ENCODE measurements around the gene VSTM4.

VSTM4 gene

GRCh38 chr10:49038711-49039110 lies 76.6 kb downstream of the VSTM4 start:
- Histone ChIP-seq H3K9me3 (ENCODE audit: insufficient read depth, low read length, severe bottlenecking) (no peaks in the 10 kb centered on the region), H3K36me3 (ENCODE audit: insufficient read depth, low read length) (no peaks in the 10 kb centered on the region), H3K4me1 (ENCODE audit: insufficient read depth, low read length) (no peaks in the 10 kb centered on the region), H2AFZ (ENCODE audit: low read depth, low read length) (no peak overlapping the region), H3K4me2 (ENCODE audit: insufficient read depth, low read length) (no peak overlapping the region), H3K4me3 (ENCODE audit: low read depth in 1 of 2, low read length in 2 of 2) (no peak overlapping the region), H3K27me3 (ENCODE audit: insufficient read depth, low read length, poor library complexity) (no peaks in the 10 kb centered on the region), H3K9ac (ENCODE audit: low read depth, low read length) (no peak overlapping the region), H3K79me2 (ENCODE audit: insufficient read depth, low read length) (no peaks in the 10 kb centered on the region), H3K27ac (ENCODE audit: low read length) (no peak overlapping the region), H4K20me1 (ENCODE audit: insufficient read depth, low read length) (no peaks in the 10 kb centered on the region)
- no peak for TF ChIP-seq EZH2 (IDR thresholded peaks at IDR 0.05; ENCODE audit: borderline replicate concordance, low read depth, low read length, severe bottlenecking)
- TF ChIP-seq, protein P1, sequence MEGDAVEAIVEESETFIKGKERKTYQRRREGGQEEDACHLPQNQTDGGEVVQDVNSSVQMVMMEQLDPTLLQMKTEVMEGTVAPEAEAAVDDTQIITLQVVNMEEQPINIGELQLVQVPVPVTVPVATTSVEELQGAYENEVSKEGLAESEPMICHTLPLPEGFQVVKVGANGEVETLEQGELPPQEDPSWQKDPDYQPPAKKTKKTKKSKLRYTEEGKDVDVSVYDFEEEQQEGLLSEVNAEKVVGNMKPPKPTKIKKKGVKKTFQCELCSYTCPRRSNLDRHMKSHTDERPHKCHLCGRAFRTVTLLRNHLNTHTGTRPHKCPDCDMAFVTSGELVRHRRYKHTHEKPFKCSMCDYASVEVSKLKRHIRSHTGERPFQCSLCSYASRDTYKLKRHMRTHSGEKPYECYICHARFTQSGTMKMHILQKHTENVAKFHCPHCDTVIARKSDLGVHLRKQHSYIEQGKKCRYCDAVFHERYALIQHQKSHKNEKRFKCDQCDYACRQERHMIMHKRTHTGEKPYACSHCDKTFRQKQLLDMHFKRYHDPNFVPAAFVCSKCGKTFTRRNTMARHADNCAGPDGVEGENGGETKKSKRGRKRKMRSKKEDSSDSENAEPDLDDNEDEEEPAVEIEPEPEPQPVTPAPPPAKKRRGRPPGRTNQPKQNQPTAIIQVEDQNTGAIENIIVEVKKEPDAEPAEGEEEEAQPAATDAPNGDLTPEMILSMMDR (IDR thresholded peaks at IDR 0.05; ENCODE audit: borderline replicate concordance, extremely low read depth, low read length, poor library complexity, severe bottlenecking): no peak
- ATAC-seq (ENCODE audit: insufficient read depth, low read depth) (no peak), DNase-seq (no peak)

DNA sequence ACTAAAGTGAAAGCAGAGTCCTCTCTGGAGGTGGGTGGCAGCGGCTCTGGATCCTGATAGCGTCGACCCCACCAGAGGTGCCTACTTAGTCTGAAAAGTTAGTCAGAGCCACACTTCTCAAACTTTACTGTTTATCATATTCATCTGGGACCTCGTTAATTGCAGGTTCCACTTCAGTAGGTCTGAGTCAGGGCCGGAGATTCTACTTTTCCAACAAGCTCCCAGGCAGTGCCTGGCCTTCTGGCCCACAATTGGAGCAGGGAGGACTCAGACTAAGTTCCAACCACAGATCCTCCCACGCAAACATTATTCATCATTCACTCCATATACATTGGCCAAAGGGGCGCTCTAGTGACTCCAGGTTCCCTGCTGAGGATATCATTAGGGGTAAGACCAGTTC lies 78.1 kb downstream of the VSTM4 start:
- no peaks in the 10 kb centered on the region for H3K4me1 ChIP-seq (ENCODE audit: insufficient read depth, low read length)
- H3K4me3 ChIP-seq (ENCODE audit: low read depth in 1 of 2, low read length in 2 of 2): no peak overlapping the region
- H2AFZ ChIP-seq (ENCODE audit: low read depth, low read length): no peak overlapping the region
- H3K36me3 ChIP-seq (ENCODE audit: insufficient read depth, low read length): no peaks in the 10 kb centered on the region
- no peak overlapping the region for H3K27ac ChIP-seq (ENCODE audit: low read length)
- no peaks in the 10 kb centered on the region for H3K9me3 ChIP-seq (ENCODE audit: insufficient read depth, low read length, severe bottlenecking)
- no peak overlapping the region for H3K9ac ChIP-seq (ENCODE audit: low read depth, low read length)
- H3K79me2 ChIP-seq (ENCODE audit: insufficient read depth, low read length): no peaks in the 10 kb centered on the region
- H3K27me3 ChIP-seq (ENCODE audit: insufficient read depth, low read length, poor library complexity): no peaks in the 10 kb centered on the region
- DNase-seq: no peak
- H4K20me1 ChIP-seq (ENCODE audit: insufficient read depth, low read length): no peaks in the 10 kb centered on the region
- H3K4me2 ChIP-seq (ENCODE audit: insufficient read depth, low read length): no peak overlapping the region
- no peak for TF ChIP-seq EZH2 (IDR thresholded peaks at IDR 0.05; ENCODE audit: borderline replicate concordance, low read depth, low read length, severe bottlenecking)
- TF ChIP-seq, protein P1 (IDR thresholded peaks at IDR 0.05; ENCODE audit: borderline replicate concordance, extremely low read depth, low read length, poor library complexity, severe bottlenecking): no peak
- no peak for ATAC-seq (ENCODE audit: insufficient read depth, low read depth)

- DNase-seq: no peak
- Histone ChIP-seq H3K9ac (ENCODE audit: low read depth, low read length) (no peak overlapping the region), H3K4me3 (ENCODE audit: low read depth in 1 of 2, low read length in 2 of 2) (no peak overlapping the region), H3K27me3 (ENCODE audit: insufficient read depth, low read length, poor library complexity) (no peaks in the 10 kb centered on the region), H3K79me2 (ENCODE audit: insufficient read depth, low read length) (no peaks in the 10 kb centered on the region), H2AFZ (ENCODE audit: low read depth, low read length) (no peak overlapping the region), H3K4me2 (ENCODE audit: insufficient read depth, low read length) (no peak overlapping the region), H3K4me1 (ENCODE audit: insufficient read depth, low read length) (no peaks in the 10 kb centered on the region), H4K20me1 (ENCODE audit: insufficient read depth, low read length) (no peaks in the 10 kb centered on the region), H3K27ac (ENCODE audit: low read length) (no peak overlapping the region), H3K36me3 (ENCODE audit: insufficient read depth, low read length) (no peaks in the 10 kb centered on the region), H3K9me3 (ENCODE audit: insufficient read depth, low read length, severe bottlenecking) (no peaks in the 10 kb centered on the region)
- TF ChIP-seq EZH2 (IDR thresholded peaks at IDR 0.05; ENCODE audit: borderline replicate concordance, low read depth, low read length, severe bottlenecking): no peak
- TF ChIP-seq, protein P1 (IDR thresholded peaks at IDR 0.05; ENCODE audit: borderline replicate concordance, extremely low read depth, low read length, poor library complexity, severe bottlenecking): no peak
- ATAC-seq (ENCODE audit: insufficient read depth, low read depth): no peak
Observed at GRCh38 chr10:49036638-49037037, 78.7 kb downstream of the VSTM4 start.

- Histone ChIP-seq H2AFZ (ENCODE audit: low read depth, low read length) (no peak overlapping the region), H3K9me3 (ENCODE audit: insufficient read depth, low read length, severe bottlenecking) (no peaks in the 10 kb centered on the region), H4K20me1 (ENCODE audit: insufficient read depth, low read length) (no peaks in the 10 kb centered on the region), H3K4me1 (ENCODE audit: insufficient read depth, low read length) (no peaks in the 10 kb centered on the region), H3K27me3 (ENCODE audit: insufficient read depth, low read length, poor library complexity) (no peaks in the 10 kb centered on the region), H3K36me3 (ENCODE audit: insufficient read depth, low read length) (no peaks in the 10 kb centered on the region), H3K4me2 (ENCODE audit: insufficient read depth, low read length) (no peak overlapping the region), H3K4me3 (ENCODE audit: low read depth in 1 of 2, low read length in 2 of 2) (no peak overlapping the region), H3K9ac (ENCODE audit: low read depth, low read length) (no peak overlapping the region), H3K27ac (ENCODE audit: low read length) (no peak overlapping the region), H3K79me2 (ENCODE audit: insufficient read depth, low read length) (no peaks in the 10 kb centered on the region)
- TF ChIP-seq, protein P1 (IDR thresholded peaks at IDR 0.05; ENCODE audit: borderline replicate concordance, extremely low read depth, low read length, poor library complexity, severe bottlenecking): no peak
- no peak for TF ChIP-seq EZH2 (IDR thresholded peaks at IDR 0.05; ENCODE audit: borderline replicate concordance, low read depth, low read length, severe bottlenecking)
- ATAC-seq (ENCODE audit: insufficient read depth, low read depth) (no peak), DNase-seq (no peak)
Observed at GRCh38 chr10:49035920-49036319, 79.4 kb downstream of the VSTM4 start.

All from DND-41 (cell line).